Stimulated activated CD8-positive, alpha-beta memory T cell treated with anti-CD3 and anti-CD28 coated beads, Interleukin-7, amount 100 ng/mL, for 1 hour (primary cell): Measurements from ENCODE around the gene FAM120C.

Source experiments
- DNase-seq, 2 donors: peaks; one replicate each; pipeline ENCODE4 v3.0.0-alpha.2; 2020; ENCODE audit warnings: low read depth in 2 of 2

Gene FAM120C

DNA sequence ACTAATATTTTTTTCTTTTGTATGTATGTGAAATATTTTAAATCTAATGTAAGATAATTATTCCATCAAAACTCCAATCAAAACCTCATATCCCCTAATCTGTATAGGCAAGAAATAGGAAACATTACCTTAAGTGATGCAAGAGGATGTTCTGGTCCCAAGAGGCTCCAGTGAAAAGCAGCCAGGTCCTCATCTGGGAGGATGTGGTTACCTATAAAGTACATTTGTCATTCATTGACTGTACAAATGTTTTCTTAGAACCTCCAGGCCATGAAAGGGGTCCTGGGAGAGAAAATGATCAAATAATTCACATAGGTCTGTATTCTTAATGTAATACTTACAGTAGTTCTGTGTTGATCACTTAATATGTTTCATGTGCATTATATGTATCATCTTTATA is 25.5 kb downstream of the FAM120C start:
- DNase-seq, result no peak

DNA sequence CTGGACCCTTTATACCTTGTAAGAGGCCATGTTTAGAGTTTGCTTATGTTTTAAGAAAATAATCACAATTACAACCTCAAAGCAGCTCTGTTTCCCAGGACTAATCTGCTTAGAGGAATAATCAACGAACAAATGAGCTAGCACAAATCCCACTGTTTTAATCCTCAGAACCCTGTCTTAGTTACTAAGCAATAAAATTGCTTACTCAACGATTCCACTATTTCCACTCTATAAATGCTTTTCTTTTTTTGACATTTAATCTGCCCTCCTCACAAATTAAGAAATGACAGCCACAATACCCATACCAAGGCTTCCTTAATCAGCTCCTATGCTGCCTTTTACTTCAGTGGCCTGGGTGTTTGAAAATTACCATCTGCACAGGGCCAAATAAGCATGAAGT is 48.8 kb downstream of the FAM120C start:
- no peak for DNase-seq

DNA sequence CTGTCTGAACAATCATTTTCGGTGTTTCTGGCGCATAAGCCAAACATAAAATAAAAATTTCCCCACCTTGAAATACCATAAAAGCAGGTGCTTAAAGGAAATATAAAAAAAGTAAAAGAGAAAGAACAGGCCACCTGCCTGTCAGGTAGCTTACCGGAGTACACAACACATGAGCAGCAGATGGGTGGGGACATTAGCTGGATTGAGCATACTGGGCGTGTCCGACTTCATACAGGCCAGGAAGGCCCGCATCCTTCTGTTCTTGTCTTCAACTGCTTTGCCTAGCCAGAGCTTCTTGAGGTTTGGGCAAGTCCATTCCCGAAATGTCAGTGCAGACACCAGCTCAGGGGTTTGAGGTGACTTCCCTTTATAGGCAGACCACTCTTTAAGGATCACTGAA is 66.7 kb downstream of the FAM120C start:
- no peak for DNase-seq

DNA sequence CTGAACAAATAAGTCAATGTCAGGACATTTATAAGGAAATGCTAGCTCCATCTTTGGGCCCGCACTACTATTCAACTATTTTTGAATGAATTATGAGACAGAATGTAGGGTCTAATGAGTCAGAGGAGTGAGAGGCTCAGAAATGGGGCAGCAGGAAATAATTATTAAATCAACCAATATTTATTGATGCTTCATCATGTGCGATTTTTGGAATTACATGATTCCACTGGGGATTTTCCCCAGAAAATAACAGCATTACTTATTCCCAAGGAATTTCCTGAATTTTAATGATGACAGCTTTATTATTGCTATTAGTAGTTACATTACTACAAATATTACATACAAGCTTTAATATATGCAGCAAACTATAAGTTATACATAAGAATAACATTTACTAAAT is 89.5 kb downstream of the FAM120C start:
- no peak for DNase-seq

DNA sequence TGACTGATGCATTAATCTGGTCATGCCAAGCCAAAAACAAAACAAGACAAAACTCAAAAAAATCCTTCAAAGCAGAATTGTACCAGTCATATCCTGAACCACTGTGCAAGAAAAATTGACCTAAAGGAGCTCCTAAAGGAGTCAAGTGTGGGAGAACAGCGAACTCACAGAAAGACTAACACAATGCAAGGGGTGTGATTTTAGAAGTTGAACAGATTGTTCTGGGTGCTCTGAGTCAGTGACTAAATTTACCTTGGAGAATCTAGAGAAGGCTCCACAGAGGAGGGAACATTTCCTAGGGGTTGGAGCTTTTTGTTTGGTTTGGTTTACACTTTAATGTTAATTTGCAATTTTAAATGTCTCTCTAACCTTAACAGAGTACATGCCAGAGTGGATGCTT is 89.9 kb downstream of the FAM120C start:
- no peak for DNase-seq

DNA sequence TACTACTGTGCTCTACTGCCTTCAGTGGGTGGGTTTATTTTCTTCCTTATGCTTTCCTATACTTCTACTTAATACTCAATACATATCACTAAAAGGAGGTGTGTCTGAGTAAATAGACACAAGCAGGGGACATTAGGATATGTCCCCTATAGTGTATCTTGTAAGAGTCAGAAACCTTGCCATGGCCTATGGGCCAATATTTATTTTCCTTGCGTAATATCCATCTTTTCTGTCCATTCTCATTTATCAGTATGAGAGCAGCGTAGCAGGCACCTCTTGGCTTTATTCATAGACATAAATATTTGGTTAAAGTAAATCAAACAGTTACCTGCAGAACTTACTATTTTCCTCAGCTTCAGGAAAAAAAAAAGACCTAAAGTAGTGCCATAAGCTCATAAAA is 92.2 kb downstream of the FAM120C start:
- DNase-seq, result no peak

DNA sequence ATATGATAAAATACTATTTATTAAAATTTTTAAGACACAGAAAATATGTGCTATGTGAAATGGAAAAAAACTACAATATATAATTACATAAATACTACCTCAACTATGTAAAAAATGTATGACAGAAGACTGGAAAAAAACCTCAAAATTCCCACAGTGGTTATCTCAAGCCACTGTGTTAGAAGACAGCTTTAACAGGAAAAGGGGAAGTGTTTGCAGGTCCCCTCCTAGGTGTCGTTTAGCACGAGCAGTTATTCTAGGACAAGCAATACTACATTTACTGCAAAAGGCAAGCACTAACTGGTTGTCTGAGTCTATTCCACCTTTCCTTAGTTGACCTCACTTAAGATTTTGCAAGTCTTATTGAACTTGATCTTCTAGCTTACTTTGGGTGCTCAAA is 93.9 kb downstream of the FAM120C start:
- DNase-seq, result no peak

DNA sequence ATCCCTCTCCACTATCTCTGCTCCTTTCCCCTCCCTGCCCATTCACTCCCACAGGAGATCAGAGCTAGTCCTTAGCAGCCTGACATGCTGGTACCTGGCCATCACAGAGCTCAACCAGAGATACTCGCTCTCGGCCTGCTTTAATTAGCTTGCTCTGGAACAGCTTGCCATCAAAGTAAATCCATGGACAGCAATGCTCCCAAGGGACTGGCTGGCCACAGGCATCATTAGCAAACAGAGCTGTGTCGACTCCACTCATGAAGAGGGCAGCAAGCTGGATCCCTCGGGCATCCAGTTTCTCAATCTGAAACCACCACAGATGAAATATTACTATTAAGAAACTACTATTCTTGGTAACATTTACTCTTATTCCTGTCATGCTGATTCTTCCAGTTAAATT is 95.4 kb downstream of the FAM120C start:
- DNase-seq, result no peak

DNA sequence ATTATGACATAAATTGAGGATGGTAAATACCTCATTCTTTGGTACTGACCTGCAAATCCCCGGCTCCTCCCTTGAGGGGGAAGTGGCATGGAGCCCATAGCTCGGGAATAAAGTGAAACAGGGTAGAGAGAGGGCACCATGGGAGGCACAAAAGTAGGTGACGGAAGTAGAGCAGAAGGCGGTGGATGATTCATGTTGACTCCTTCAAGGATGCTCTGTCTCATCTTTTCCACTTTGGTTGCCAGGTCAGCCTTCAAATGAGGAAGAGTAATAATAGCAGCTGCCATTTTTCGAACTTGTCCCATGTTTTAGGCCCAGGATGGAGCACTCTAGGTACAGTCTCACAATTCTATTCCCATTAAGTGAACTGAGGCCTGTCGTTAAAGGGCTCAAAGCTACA is 97.4 kb downstream of the FAM120C start:
- DNase-seq, result no peak

DNA sequence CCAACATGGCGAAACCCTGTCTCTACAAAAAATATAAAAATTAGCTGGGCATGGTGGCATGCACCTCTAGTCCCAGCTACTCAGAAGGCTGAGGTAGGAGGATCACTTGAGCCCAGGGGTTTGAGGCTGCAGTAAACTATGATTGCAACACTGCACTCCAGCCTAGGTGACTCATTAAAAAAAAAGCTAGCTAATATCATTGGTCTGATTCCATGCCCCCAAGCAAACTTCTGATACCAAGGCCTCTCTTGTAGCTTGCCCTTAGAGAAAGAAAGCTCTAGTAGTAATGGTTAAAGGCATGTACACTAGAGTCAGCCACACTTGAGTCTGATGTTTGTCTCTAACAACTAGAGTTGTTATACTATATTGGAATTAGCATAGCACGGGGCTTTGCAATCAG is 106.2 kb downstream of the FAM120C start:
- DNase-seq, result no peak

DNA sequence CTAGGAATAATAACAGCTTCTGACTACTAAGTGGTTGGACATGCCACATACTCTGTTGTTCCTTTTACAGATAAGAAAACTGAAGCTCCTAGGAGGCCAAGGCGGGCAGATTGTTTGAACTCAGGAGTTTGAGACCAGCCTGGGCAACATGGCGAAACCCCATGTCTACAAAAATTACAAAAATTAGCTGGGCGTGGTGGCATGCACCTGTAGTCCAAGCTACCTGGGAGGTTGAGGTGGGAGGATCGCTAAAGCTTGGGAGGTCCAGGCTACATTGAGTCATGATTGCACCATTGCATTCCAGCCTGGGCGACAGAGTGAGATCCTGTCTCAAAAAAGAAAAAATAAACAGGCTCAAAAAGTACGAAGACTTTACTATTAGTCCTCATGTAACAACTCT is 108.2 kb downstream of the FAM120C start:
- DNase-seq, result no peak

DNA sequence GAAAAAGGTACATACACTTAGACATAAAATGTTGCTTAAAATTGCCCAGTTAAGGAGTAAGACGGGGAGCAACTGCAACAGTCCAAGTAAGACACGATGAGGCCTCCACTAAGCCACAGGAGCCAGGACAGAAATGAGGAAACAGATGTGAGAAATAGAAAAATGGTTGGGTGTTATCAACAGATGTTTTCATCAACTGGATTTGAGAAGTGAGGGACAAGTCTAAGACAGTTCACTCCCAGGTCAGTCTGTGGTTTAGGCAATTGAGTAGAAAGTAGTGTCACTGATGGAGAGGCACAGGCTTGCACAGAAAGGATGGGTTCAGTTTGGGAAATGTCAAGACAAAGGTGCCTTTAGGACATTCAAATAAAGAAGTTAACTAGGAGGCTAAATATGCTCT is 115.3 kb downstream of the FAM120C start:
- no peak for DNase-seq

DNA sequence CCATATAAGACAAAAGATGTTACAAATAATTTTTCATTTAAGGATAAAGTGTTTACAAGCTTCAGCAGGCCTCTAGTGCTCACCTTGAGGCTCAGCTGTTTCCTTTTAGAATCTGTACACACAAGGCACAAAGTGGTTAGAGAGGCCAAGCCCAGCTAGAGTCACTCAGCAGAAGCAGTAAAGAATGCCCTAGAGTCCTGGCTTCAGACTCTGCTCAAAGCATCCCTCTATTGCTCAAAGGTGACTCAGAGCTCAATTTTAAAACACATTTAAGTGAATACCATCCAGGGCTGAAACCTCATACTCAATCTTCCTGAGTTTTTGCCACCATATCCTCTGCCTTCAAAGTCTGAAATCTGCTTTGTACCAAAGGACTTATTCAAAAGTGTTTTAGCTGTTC is 116.2 kb downstream of the FAM120C start:
- no peak for DNase-seq

DNA sequence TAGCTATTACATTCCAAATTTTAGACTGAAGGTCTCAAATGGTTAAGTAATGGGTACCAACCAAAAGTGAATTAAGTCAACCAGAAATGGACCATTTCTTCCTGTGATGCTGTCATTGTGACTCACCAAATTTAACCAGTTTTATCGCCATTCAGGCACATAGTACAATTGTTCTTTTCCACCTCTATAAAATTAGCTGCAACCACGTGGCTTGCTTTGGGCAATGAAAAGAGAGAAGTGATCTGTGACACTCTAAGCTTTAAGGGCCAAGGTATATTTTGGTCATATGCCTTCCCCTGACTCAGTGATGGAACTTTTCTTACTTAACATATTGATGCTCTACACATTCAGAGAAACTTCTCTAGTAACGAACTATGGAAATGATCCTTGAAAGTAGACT is 118.5 kb downstream of the FAM120C start:
- no peak for DNase-seq

DNA sequence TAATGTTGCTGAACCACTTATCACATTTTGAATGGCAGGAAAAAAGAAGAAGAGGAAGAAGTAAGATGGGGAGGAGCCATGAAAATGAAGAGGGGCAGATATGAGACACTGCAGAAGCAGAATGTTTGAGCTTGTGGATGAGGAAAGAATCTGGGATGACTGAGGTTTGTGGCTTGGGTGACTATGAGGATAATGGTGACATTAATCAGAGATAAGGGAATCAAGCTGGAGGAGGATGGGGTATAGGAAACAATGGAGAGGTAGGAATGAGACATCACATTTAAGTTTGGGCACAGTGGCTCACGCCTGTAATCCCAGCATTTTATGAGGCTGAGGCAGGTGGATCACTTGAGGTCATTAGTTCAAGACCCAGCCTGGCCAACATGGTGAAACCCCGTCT is 119.7 kb downstream of the FAM120C start:
- DNase-seq, result no peak

DNA sequence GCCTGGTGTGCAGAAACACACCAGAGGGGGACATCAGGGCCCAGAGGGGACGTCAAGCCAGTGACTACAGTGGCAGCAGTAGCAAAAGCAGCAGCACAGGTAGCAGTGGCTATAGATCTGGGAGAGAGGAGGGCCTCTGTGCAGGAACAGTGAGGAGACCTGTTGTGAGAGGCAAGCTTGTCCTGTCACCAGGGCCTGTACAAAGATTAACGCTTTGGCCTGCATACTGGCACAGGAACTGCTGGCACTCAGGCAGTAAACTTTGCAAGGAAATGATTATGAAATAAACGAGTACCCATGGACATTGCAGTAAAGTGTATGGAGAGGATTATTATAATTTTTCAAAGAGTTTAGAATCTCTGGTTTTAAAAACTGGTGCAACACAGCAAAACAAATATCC is 133.3 kb downstream of the FAM120C start:
- DNase-seq, result no peak

DNA sequence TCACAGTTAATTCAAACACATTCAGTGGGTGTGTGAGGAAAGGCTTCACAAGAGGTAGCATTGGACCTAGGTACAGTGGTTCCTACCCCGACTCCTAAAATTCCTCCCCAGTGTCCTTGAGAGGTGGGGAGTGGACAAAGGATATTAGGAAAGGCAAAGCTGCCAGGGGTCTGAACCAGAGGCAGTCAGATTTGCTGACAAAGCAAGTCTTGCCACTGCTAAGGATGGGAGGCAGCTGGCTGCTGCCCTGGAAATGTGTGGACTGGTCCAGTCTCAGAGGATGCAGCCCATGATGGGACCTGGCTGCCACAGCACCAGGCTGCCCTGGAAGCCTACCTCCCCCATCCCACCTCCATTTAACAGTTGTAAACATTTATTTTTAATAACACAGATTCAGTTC is 134.6 kb downstream of the FAM120C start:
- no peak for DNase-seq

DNA sequence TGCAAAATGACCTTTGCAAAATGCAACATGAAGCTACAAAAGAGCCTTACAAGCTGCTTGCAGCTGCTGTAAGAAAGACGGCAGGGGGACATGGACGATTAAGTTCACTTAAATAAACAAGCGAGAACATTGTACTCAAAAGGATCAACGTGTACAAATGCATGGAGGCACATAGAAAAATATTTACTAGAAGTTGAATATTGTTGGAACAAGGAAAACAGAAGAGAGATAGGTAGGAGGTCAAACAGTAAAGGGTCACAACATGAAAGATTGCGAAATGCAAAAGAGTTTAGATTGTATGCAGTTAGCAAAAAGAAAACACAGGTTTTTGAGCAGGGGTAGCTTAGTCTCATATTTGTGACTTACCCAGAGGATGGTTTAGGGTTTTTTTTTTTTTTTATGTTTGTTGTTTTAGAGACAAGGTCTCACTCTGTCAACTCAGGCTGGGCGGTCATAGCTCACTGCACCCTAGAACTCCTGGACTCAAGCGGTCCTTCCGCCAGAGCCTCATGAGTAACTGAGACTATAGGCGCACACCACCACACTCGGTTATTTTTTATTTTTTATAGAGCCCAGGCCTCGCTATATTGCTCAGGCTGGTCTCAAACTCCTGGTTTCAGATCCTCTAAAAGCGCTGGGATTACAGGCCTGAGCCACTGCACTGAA is 137.4 kb downstream of the FAM120C start:
- no peak for DNase-seq

DNA sequence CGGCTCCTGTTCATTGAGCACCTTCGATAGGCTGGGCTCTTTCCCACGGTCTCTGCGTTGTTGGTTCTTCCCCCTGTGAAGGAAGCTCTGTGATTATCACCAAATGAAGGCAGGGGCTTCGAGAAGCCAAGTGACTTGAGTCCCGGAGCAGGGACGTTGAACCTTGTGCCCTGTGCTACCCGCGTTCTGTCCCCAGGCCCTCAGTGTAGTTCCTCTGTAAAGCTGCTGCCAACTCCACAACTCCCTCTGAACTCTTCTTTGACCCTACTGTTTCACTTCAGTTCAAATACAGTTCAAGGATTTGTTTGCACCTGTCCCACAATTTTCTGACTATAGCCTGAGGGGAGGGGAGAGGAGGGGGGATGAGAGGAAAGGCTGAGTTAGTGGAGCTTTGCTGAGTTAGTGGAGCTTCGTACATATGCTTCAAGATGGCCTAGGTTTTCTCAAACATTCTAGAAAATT is 138.1 kb downstream of the FAM120C start:
- DNase-seq, result no peak

DNA sequence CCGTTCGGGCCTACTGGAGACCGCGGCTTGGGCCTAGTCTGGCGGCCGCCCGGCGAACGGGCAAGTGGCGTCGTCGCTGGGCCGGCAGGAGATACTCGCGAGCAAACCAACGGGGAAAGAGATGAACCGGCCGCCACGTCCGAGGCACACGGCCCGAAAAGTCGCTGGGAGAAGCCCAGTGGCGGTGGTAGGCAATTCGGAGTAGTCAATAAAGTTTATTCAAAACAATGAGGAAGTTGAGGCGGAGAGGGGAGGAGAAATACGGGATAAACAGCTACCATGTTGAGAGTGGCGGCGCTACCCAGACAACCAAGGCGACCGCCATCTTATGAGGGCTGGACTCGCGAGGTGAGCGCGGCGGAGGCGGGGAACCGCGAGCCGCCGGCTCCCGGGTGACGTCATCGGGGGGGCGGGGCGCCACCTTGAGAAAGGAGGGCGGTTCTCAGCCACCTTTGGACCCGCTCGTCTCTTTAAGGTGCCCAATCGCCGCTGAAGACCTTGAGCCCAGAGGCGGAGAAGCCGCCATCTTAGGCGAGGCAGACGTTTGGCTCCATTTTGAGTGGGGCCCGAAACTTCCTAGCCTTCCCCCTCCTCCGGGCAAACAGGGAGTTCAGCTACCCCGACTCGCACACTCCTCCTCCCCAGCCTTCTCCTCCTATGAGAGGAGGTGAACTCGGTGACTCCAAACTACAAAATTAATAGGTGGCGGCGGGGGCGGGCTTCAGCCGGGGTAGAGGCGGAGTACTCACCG is 138.8 kb downstream of the FAM120C start, which contains the start of gene PHF8:
Gene PHF8 (minus strand): TSS at position 348 of the 751 bp plus-strand sequence. CDS start 1,745 bp downstream, outside the sequence.
- peak; percentile 85 to 86 for DNase-seq

DNA sequence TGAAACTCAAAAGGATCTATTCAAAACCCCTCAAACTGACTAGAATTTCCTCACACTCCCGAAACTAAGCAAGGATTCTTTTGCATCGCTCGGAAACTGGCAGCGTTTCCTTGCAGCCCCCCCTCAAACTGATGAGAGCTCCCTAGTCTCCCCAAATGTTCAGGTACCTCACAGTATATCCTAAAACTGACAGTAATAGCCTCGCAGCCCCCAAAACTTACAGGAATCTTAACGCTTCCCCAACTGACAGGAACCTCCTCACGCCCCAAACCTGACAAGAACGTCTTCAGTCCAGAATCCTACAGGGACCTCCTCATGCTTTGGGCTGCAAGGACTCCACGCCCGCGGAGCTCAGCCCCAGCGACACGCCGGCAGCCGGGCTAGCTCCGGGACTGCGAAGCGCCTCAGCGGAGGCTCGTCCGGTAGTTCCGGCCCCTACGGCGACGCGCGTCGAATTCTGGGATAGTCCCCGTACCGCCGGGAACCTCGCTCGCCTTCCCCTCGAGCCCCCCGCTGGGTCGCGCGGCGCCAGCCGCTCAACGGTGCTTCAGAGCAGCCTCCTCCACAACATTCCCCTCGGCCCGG is 139.4 kb downstream of the FAM120C start:
- peak in 1 of 2 donors; percentile 5 for DNase-seq

DNA sequence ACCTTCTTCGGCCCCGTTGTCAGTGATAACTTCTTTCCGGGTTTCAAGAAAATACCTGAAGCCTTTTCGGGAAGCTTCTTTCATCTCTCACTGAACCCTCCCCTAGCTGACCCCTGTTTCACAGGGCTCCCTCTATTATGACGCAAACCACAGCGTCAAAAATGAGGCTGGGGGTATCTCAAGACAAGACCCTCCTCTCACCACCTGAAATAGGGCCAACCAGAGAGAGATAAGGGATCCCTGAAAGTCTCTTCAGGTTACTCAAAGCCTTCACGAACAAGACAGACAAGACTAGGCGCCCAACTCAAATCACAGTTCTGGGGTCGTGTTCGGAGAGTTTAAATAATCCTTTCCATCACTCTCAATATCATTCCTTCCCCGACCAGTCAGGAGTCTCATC is 140.0 kb downstream of the FAM120C start:
- DNase-seq, result no peak

DNA sequence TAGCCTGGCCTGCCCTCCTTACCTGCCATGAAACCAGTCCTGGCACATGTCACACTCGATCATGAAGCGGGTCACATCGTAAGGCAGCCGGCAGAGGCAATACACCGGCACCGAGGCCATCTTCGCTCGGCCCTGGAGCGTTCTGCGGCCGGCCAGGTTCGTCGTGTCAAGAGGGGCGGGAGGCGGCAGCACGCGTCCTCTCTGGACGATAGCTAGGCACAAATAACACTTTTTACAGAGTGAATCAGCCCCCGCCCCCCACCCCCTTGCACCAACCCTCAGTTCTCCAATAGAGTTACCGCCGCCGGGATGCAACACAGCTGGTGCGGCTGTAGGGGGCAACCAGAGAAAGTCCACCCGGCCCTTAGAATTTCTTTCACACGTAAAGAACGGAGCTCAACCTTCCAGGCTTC is 140.4 kb downstream of the FAM120C start:
- DNase-seq, result no peak
